GM21423 (cell line): Measurements from ENCODE around the gene KISS1.

ENCODE experiments used
- ATAC-seq: cut with Tn5 transposase; IDR thresholded peaks from one replicate; pipeline ENCODE4 v1.9.1; 2021; ENCODE audit warnings: mild to moderate bottlenecking, moderate library complexity; ENCODE audit not compliant: unreplicated experiment

Gene KISS1

GRCh38 chr1:204219971-204220616, 23.8 kb upstream of the KISS1 start:
- no peak for ATAC-seq

GRCh38 chr1:204218552-204218951, 22.3 kb upstream of the KISS1 start:
- ATAC-seq = no peak

GRCh38 chr1:204217648-204218000, 21.3 kb upstream of the KISS1 start:
- no peak for ATAC-seq

GRCh38 chr1:204216880-204217647, 20.8 kb upstream of the KISS1 start:
- ATAC-seq = no peak

- no peak for ATAC-seq
These were observed 19.9 kb upstream of the KISS1 start for GRCh38 chr1:204216236-204216635.

GRCh38 chr1:204213668-204214662, 17.7 kb upstream of the KISS1 start, which contains the start of gene GOLT1A:
TSS of gene GOLT1A (minus strand) at chr1:204213988. CDS start at chr1:204213906, 82 bp downstream.
- peak; percentile 73 for ATAC-seq

GRCh38 chr1:204212715-204213114, 16.4 kb upstream of the KISS1 start:
- no peak for ATAC-seq

GRCh38 chr1:204211046-204211445, 14.8 kb upstream of the KISS1 start:
- no peak for ATAC-seq

- peak; percentile 65 for ATAC-seq
These were observed 10.9 kb upstream of the KISS1 start for GRCh38 chr1:204207136-204207616.

GRCh38 chr1:204206121-204206520, 9.8 kb upstream of the KISS1 start:
- no peak for ATAC-seq

GRCh38 chr1:204205486-204205885, 9.2 kb upstream of the KISS1 start:
- no peak for ATAC-seq

GRCh38 chr1:204204944-204205343, 8.7 kb upstream of the KISS1 start:
- no peak for ATAC-seq

GRCh38 chr1:204203206-204203767, 7.0 kb upstream of the KISS1 start:
- no peak for ATAC-seq

- no peak for ATAC-seq
These were observed 6.2 kb upstream of the KISS1 start for GRCh38 chr1:204202481-204202880.

- ATAC-seq = no peak
These were observed 5.2 kb upstream of the KISS1 start for GRCh38 chr1:204201348-204202040.

- ATAC-seq = no peak
These were observed 3.3 kb upstream of the KISS1 start for GRCh38 chr1:204199579-204199978.

- no peak for ATAC-seq
These were observed 2.4 kb upstream of the KISS1 start for GRCh38 chr1:204198348-204199340.

- no peak for ATAC-seq
These were observed 777 bp upstream of the KISS1 start for GRCh38 chr1:204197068-204197467.

GRCh38 chr1:204194771-204195170, 1.5 kb downstream of the KISS1 start:
- ATAC-seq = no peak
